ENCODE measurements around the gene TAF1B. TPM values are rescaled to one million over a fixed set of nuclear protein-coding genes. Genes with fewer than 3 reads are reported as not detected.

The TAF1B gene
- total RNA-seq, 3 donors from 2014 or later: 17.0 to 21.6 (median 20.3) TPM

DNA sequence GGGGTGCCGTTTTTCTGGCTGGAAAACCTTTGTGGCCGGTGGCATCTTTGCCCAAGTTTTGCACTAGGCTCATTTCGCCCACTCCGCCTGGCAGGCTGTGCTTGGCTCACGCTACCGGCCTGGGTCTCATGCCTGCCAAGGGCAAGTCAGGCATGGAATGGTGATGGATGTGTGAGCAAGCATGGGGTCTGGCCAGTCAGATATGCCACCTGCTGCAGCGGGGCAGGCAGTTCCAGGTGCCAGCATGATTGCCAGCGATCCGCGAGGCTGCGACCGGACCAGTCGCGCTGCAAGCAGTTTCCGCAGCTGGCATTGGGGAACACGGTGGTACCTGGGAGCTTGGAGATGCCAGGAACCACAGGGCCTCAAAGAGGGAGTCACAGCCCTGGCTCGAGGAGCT lies 40.6 kb downstream of the TAF1B start:
- no peaks in the 10 kb centered on the region for H3K36me3 ChIP-seq
- intact Hi-C loops (cut with DNase I; ENCODE audit: low total_unique reads): no loop called here
- no peak for DNase-seq (ENCODE audit: low spot score in 2 of 2)

DNA sequence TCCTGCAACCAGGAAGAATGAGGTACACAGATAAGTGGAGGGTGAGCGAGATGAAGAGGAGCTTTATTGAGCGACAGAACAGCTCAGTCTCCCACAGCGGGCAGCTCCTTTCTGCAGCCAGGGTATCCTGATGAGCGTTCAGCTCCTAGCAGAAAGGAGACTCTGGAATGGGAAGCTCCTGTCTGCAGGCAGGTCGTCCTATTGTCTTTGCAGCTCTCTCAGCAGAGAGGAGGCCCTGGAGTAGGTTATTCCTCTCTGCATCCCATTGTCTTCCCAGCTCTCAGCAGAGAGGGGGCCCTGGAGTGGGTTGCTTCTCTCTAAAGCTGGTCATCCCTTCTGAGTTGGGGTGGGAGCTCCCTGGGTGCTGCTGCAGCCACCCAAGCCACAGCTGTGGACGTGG lies 41.2 kb downstream of the TAF1B start:
- intact Hi-C loops (cut with DNase I; ENCODE audit: low total_unique reads): no loop called here
- Histone ChIP-seq H3K27ac (no peak overlapping the region), H3K4me3 (no peak overlapping the region), H3K36me3 (no peaks in the 10 kb centered on the region), H3K4me1 (no peaks in the 10 kb centered on the region), H3K27me3 (no peaks in the 10 kb centered on the region), H3K9me3 (peaks cover 0 to 4% of the 10 kb centered on the region in 2 donors)
- DNase-seq (ENCODE audit: low spot score in 2 of 2): no peak
- TF ChIP-seq POLR2AphosphoS5 (IDR thresholded peaks at IDR 0.05) (no peak), POLR2A (IDR thresholded peaks at IDR 0.05) (no peak)
- TF ChIP-seq, protein P1, sequence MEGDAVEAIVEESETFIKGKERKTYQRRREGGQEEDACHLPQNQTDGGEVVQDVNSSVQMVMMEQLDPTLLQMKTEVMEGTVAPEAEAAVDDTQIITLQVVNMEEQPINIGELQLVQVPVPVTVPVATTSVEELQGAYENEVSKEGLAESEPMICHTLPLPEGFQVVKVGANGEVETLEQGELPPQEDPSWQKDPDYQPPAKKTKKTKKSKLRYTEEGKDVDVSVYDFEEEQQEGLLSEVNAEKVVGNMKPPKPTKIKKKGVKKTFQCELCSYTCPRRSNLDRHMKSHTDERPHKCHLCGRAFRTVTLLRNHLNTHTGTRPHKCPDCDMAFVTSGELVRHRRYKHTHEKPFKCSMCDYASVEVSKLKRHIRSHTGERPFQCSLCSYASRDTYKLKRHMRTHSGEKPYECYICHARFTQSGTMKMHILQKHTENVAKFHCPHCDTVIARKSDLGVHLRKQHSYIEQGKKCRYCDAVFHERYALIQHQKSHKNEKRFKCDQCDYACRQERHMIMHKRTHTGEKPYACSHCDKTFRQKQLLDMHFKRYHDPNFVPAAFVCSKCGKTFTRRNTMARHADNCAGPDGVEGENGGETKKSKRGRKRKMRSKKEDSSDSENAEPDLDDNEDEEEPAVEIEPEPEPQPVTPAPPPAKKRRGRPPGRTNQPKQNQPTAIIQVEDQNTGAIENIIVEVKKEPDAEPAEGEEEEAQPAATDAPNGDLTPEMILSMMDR (IDR thresholded peaks at IDR 0.05): no peak

More for the DNA sequence above, 40.6 kb downstream of the TAF1B start:
- Histone ChIP-seq H3K27ac (no peak overlapping the region), H3K9me3 (peaks cover 0 to 4% of the 10 kb centered on the region in 2 donors), H3K4me1 (no peaks in the 10 kb centered on the region), H3K27me3 (no peaks in the 10 kb centered on the region), H3K4me3 (no peak overlapping the region)
- TF ChIP-seq, protein P1 (IDR thresholded peaks at IDR 0.05): no peak
- TF ChIP-seq POLR2A (IDR thresholded peaks at IDR 0.05) (no peak), POLR2AphosphoS5 (IDR thresholded peaks at IDR 0.05) (no peak)

DNA sequence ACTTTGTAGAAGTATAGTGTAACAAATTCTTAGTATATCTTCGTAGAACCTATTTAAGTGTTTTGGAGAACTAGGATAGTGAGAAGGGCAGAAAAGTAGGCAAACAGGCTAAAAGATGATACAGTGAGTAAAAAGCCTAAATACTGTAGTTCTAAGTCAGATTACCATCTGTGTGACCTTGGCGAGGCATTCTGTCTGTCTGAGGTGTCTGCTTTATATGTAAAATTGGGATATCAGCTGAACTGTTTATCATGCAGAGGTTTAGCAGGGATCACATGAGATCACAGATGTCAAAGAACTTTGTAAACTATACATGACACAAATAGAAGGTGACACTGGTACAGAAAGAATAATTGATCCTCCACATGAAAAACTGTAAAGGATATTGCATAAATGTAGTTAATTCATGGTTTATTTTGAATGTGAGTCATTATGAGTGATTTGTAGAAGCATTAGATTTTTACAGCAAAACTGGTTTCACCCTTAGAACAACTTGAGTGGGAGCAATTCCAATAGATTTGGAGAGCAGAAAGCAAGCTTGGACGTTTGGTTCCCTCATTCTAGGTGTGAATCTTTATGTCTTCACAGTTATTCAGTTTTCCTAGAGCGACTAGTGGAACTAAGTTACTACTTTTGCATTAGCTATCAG lies 41.9 kb downstream of the TAF1B start:
- H3K9me3 ChIP-seq: peaks cover 0 to 4% of the 10 kb centered on the region in 2 donors
- H3K36me3 ChIP-seq: no peaks in the 10 kb centered on the region
- H3K27ac ChIP-seq: no peak overlapping the region
- intact Hi-C loops (cut with DNase I; ENCODE audit: low total_unique reads): no loop called here
- TF ChIP-seq POLR2AphosphoS5 (IDR thresholded peaks at IDR 0.05) (no peak), POLR2A (IDR thresholded peaks at IDR 0.05) (no peak)
- TF ChIP-seq, protein P1 (IDR thresholded peaks at IDR 0.05): no peak
- no peaks in the 10 kb centered on the region for H3K4me1 ChIP-seq
- no peaks in the 10 kb centered on the region for H3K27me3 ChIP-seq
- H3K4me3 ChIP-seq: no peak overlapping the region
- no peak for DNase-seq (ENCODE audit: low spot score in 2 of 2)

DNA sequence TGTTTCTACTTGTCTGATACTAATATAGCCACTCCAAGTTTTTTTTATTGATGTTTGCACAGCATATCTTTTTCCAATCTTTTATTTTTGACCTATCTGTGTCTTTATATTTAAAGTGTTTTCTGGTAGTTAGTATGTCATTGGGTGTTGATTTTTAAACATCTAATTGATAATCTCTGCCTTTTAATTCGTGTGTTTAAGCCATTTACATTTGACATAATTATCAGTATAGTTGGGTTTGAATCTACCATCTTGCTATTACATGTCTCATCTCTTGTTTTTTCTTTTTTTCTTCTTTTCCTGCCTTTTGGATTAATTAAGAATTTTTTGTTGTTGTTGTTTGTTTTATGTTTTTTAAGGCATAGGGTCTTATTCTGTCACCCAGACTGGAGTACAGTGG lies 44.2 kb downstream of the TAF1B start:
- no peaks in the 10 kb centered on the region for H3K27me3 ChIP-seq
- no peak overlapping the region for H3K27ac ChIP-seq
- DNase-seq (ENCODE audit: low spot score in 2 of 2): no peak
- H3K4me3 ChIP-seq: no peak overlapping the region
- no peaks in the 10 kb centered on the region for H3K4me1 ChIP-seq
- TF ChIP-seq POLR2AphosphoS5 (IDR thresholded peaks at IDR 0.05) (no peak), POLR2A (IDR thresholded peaks at IDR 0.05) (no peak)
- TF ChIP-seq, protein P1 (IDR thresholded peaks at IDR 0.05): no peak
- intact Hi-C loops (cut with DNase I; ENCODE audit: low total_unique reads): no loop called here
- no peaks in the 10 kb centered on the region for H3K36me3 ChIP-seq
- peaks cover 0 to 4% of the 10 kb centered on the region in 2 donors for H3K9me3 ChIP-seq

DNA sequence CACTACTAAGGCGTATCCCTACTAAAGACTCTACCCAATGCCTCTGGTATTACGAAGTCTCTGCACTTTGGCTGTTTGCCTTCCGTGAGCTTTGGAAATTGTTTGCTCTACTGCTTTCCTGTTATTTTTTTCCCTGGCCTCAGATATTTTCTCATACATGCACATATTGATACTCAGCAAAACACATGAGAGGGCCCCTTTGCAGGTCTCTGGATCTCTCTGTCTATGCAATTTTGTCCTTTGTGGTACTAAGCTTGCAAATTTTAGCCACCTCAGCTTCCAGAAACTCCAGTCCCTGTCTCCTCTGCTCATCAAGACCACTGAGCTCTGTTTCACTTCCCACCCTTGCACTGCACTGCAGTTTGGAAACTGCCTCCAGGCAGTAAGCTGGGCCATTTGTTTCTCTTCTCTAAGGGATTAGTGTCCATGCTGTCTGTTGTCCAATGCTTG lies 46.6 kb downstream of the TAF1B start:
- Histone ChIP-seq H3K9me3 (peaks cover 0 to 4% of the 10 kb centered on the region in 2 donors), H3K4me1 (no peaks in the 10 kb centered on the region), H3K4me3 (no peak overlapping the region), H3K27ac (no peak overlapping the region), H3K27me3 (no peaks in the 10 kb centered on the region), H3K36me3 (no peaks in the 10 kb centered on the region)
- TF ChIP-seq POLR2AphosphoS5 (IDR thresholded peaks at IDR 0.05) (no peak), POLR2A (IDR thresholded peaks at IDR 0.05) (no peak)
- TF ChIP-seq, protein P1 (IDR thresholded peaks at IDR 0.05): no peak
- no peak for DNase-seq (ENCODE audit: low spot score in 2 of 2)
- intact Hi-C loops (cut with DNase I; ENCODE audit: low total_unique reads): no loop called here

Measured in breast epithelium (tissue), 4 donors.